NB4 (cell line): ENCODE measurements around the gene CNTNAP2.

Experiments
- CTCF ChIP-seq: IDR thresholded peaks from one replicate; pipeline ENCODE4 v1.5.1; 2012; ENCODE audit warnings: low read depth, low read length
- POLR2A ChIP-seq: IDR thresholded peaks from 2 replicates; pipeline ENCODE4 v1.6.1; 2011; ENCODE audit warnings: mild to moderate bottlenecking; ENCODE audit not compliant: insufficient read length; ENCODE audit errors: extremely low read depth

GRCh38 chr7:148149730-148150129 lies 2033.1 kb downstream of the CNTNAP2 start:
- no peak for TF ChIP-seq CTCF
- no peak for TF ChIP-seq POLR2A
